Smooth muscle cell (in vitro differentiated cells): Measurements from ENCODE around the gene MBD6. TPM values are rescaled to one million over a fixed set of nuclear protein-coding genes. Genes with fewer than 3 reads are reported as not detected.

Experiments
- DNase-seq: peaks from one replicate; lab custom pipeline; 2025; ENCODE audit not compliant: unreplicated experiment; lab: John Stamatoyannopoulos, UW
- H2AFZ ChIP-seq: fragments of 200-600 bp; sonication (generic); 2 replicates; pipeline ENCODE4 v1.6.0; 2016; ENCODE audit warnings: antibody characterized with exemption, low read depth, mild to moderate bottlenecking
- H3F3A ChIP-seq: fragments of 200-600 bp; sonication (generic); 2 replicates; pipeline ENCODE4 v1.6.0; 2017; ENCODE audit warnings: antibody characterized with exemption, low read depth
- H3K27ac ChIP-seq: fragments of 200-600 bp; sonication (generic); 2 replicates; pipeline ENCODE4 v1.5.1; 2016; ENCODE audit warnings: low read depth, mild to moderate bottlenecking
- H3K27me3 ChIP-seq: fragments of 200-600 bp; sonication (generic); 2 replicates; pipeline ENCODE4 v1.6.1; 2016; ENCODE audit warnings: low read depth, mild to moderate bottlenecking
- H3K36me3 ChIP-seq: fragments of 200-600 bp; sonication (generic); 2 replicates; pipeline ENCODE4 v1.5.1; 2016; ENCODE audit warnings: low read depth
- H3K4me1 ChIP-seq: fragments of 200-600 bp; sonication (generic); 2 replicates; pipeline ENCODE4 v1.5.1; 2016; ENCODE audit warnings: low read depth
- H3K4me2 ChIP-seq: fragments of 200-600 bp; sonication (generic); 2 replicates; pipeline ENCODE4 v1.6.0; 2016; ENCODE audit warnings: mild to moderate bottlenecking
- H3K4me3 ChIP-seq: fragments of 200-600 bp; sonication (generic); 2 replicates; pipeline ENCODE4 v1.5.1; 2016; ENCODE audit warnings: mild to moderate bottlenecking
- H3K79me2 ChIP-seq: fragments of 200-600 bp; sonication (generic); 2 replicates; pipeline ENCODE4 v1.6.0; 2016; ENCODE audit warnings: low read depth, mild to moderate bottlenecking
- H3K9ac ChIP-seq: fragments of 200-600 bp; sonication (generic); 2 replicates; pipeline ENCODE4 v1.6.0; 2016; ENCODE audit warnings: low read depth
- H3K9me3 ChIP-seq: fragments of 200-600 bp; sonication (generic); replicated peaks from 2 replicates; pipeline ENCODE4 v1.5.1; 2016; ENCODE audit warnings: low read depth
- H4K20me1 ChIP-seq: fragments of 200-600 bp; sonication (generic); 2 replicates; pipeline ENCODE4 v1.6.0; 2016; ENCODE audit warnings: low read depth
- CTCF ChIP-seq: fragments of 200-600 bp; sonication (generic); IDR thresholded peaks from 2 replicates; pipeline ENCODE4 v1.5.1; 2017; ENCODE audit warnings: borderline replicate concordance, mild to moderate bottlenecking, antibody characterized with exemption; ENCODE audit not compliant: insufficient read depth, poor library complexity, severe bottlenecking
- WGBS: methylation state at CpG from one replicate; pipeline ENCODE4 v1.1.7; 2016; ENCODE audit warnings: low lambda C conversion rate; 5-methylcytosine and 5-hydroxymethylcytosine counted together
- microRNA counts: library from miRNA; unstranded; fragments of <30 nt; microRNA quantifications from one replicate; lab custom pipeline; 2016
- microRNA-seq: library from miRNA; unstranded; fragments of <30 nt; microRNA quantifications from one replicate; pipeline ENCODE4, GENCODE V29; 2016; ENCODE audit warnings: borderline number of aligned reads
- polyA plus RNA-seq: library from polyadenylated mRNA; unstranded; fragments of >200 nt; fragmentation: Nextera tagmentation; extraction: Ambion mirVana; gene quantifications from 2 replicates; pipeline ENCODE4 v1.2.1, GENCODE V29; 2016
- small RNA-seq: library from RNA; depleted of rRNA; stranded (forward); fragments of <200 nt; gene quantifications from one replicate; pipeline ENCODE3, GENCODE V24; 2014
- total RNA-seq: library from RNA; depleted of rRNA; stranded (reverse); fragments of >200 nt; gene quantifications from 2 replicates; pipeline ENCODE4 v1.2.3, GENCODE V29; 2014

MBD6 gene
- total and polyA plus RNA-seq, 2 experiments from 2014 or later, result 3.7 to 11.7 TPM

- Histone ChIP-seq H2AFZ (no peak overlapping the region), H3K27me3 (no peaks in the 10 kb centered on the region), H3K4me1 (no peaks in the 10 kb centered on the region), H4K20me1 (no peaks in the 10 kb centered on the region), H3K27ac (no peak overlapping the region), H3K4me3 (no peak overlapping the region), H3K9me3 (no peaks in the 10 kb centered on the region), H3K9ac (no peak overlapping the region), H3K36me3 (no peaks in the 10 kb centered on the region), H3F3A (no peaks in the 10 kb centered on the region), H3K4me2 (no peak overlapping the region), H3K79me2 (no peaks in the 10 kb centered on the region)
- no peak for TF ChIP-seq CTCF
- 82% methylated on average over 9 of the region's 9 CpGs for WGBS
- no peak for DNase-seq
Measured at GRCh38 chr12:57576613-57577160, 54.1 kb downstream of the MBD6 start.

GRCh38 chr12:57577981-57578758 lies 55.5 kb downstream of the MBD6 start:
- Histone ChIP-seq H3K9me3 (no peaks in the 10 kb centered on the region), H3K4me3 (no peak overlapping the region), H4K20me1 (no peaks in the 10 kb centered on the region), H3F3A (no peaks in the 10 kb centered on the region), H3K36me3 (no peaks in the 10 kb centered on the region), H3K4me1 (no peaks in the 10 kb centered on the region), H3K79me2 (no peaks in the 10 kb centered on the region), H3K4me2 (no peak overlapping the region), H3K9ac (no peak overlapping the region), H2AFZ (no peak overlapping the region), H3K27ac (no peak overlapping the region), H3K27me3 (no peaks in the 10 kb centered on the region)
- 94% methylated on average over 12 of the region's 12 CpGs for WGBS
- no peak for DNase-seq
- no peak for TF ChIP-seq CTCF

- WGBS, result 92% methylated on average over 2 of the region's 2 CpGs
- DNase-seq, result no peak
- no peaks in the 10 kb centered on the region for H3F3A ChIP-seq
Measured at GRCh38 chr12:57579011-57579410, 56.4 kb downstream of the MBD6 start.

More at GRCh38 chr12:57579011-57579410, 56.4 kb downstream of the MBD6 start:
- no peak for TF ChIP-seq CTCF
- H2AFZ ChIP-seq, result no peak overlapping the region
- H3K9ac ChIP-seq, result no peak overlapping the region
- H3K4me3 ChIP-seq, result no peak overlapping the region
- H3K79me2 ChIP-seq, result no peaks in the 10 kb centered on the region
- no peak overlapping the region for H3K27ac ChIP-seq
- no peaks in the 10 kb centered on the region for H3K4me1 ChIP-seq
- H3K9me3 ChIP-seq, result no peaks in the 10 kb centered on the region
- no peak overlapping the region for H3K4me2 ChIP-seq
- no peaks in the 10 kb centered on the region for H3K27me3 ChIP-seq
- no peaks in the 10 kb centered on the region for H3K36me3 ChIP-seq
- H4K20me1 ChIP-seq, result no peaks in the 10 kb centered on the region

MicroRNAs encoded within 50 kb of the gene (microRNA counts, 767-probe panel; counts per million panel counts)
- 183 counts per million for microRNA hsa-miR-616-3p (lab: Ali Mortazavi, UCI)

Small RNAs within 50 kb of the gene (microRNA-seq; reads per million reads assigned to microRNA genes)
- gene MIR616 (1.8 reads per million), gene MIR6758 (not detected)

Small RNAs within 50 kb of the gene (small RNA-seq; reads per million reads assigned to genes)
- not detected for gene MIR616

Other genes starting within 250 kb of the MBD6 start
- 10.4 and 16.0 TPM in 2 replicates for gene R3HDM2, start 91.8 kb upstream of the MBD6 start, total RNA-seq
- gene R3HDM2, start 91.8 kb upstream of the MBD6 start, polyA plus RNA-seq, result 12.2 and 17.2 TPM in 2 replicates
- not detected in 2 replicates for gene INHBC, start 88.0 kb upstream of the MBD6 start, total RNA-seq
- 0.42 TPM in 1 of 2 replicates, not detected in the other for gene INHBC, start 88.0 kb upstream of the MBD6 start, polyA plus RNA-seq
- gene INHBE, start 67.5 kb upstream of the MBD6 start, total RNA-seq, result 5.4 and 11.5 TPM in 2 replicates
- 2.1 and 2.3 TPM in 2 replicates for gene INHBE, start 67.5 kb upstream of the MBD6 start, polyA plus RNA-seq
- 1.4 and 1.5 TPM in 2 replicates for gene GLI1, start 63.0 kb upstream of the MBD6 start, total RNA-seq
- gene GLI1, start 63.0 kb upstream of the MBD6 start, polyA plus RNA-seq, result 0.50 and 1.2 TPM in 2 replicates
- gene ARHGAP9, start 43.0 kb upstream of the MBD6 start, total RNA-seq, result 1.3 TPM in 1 of 2 replicates, not detected in the other
- not detected in 2 replicates for gene ARHGAP9, start 43.0 kb upstream of the MBD6 start, polyA plus RNA-seq
- 192 and 629 TPM in 2 replicates for gene MARS1, start 34.8 kb upstream of the MBD6 start, total RNA-seq
- gene MARS1, start 34.8 kb upstream of the MBD6 start, polyA plus RNA-seq, result 186 and 187 TPM in 2 replicates
- 25.8 and 28.4 TPM in 2 replicates for gene DDIT3, start 2.3 kb upstream of the MBD6 start, total RNA-seq
- 27.8 and 43.5 TPM in 2 replicates for gene DDIT3, start 2.3 kb upstream of the MBD6 start, polyA plus RNA-seq
- 88.0 and 107 TPM in 2 replicates for gene DCTN2, start 24.4 kb downstream of the MBD6 start, total RNA-seq
- 119 and 127 TPM in 2 replicates for gene DCTN2, start 24.4 kb downstream of the MBD6 start, polyA plus RNA-seq
- 2.2 and 2.8 TPM in 2 replicates for gene KIF5A, start 27.2 kb downstream of the MBD6 start, total RNA-seq
- 0.34 and 0.53 TPM in 2 replicates for gene KIF5A, start 27.2 kb downstream of the MBD6 start, polyA plus RNA-seq
- 39.5 and 53.8 TPM in 2 replicates for gene PIP4K2C, start 68.4 kb downstream of the MBD6 start, total RNA-seq
- gene PIP4K2C, start 68.4 kb downstream of the MBD6 start, polyA plus RNA-seq, result 33.3 and 41.1 TPM in 2 replicates
- 28.9 and 29.4 TPM in 2 replicates for gene DTX3, start 82.0 kb downstream of the MBD6 start, total RNA-seq
- gene DTX3, start 82.0 kb downstream of the MBD6 start, polyA plus RNA-seq, result 43.0 and 48.2 TPM in 2 replicates
- 13.9 and 18.5 TPM in 2 replicates for gene ARHGEF25, start 88.6 kb downstream of the MBD6 start, total RNA-seq
- 1.5 and 3.8 TPM in 2 replicates for gene ARHGEF25, start 88.6 kb downstream of the MBD6 start, polyA plus RNA-seq
- gene B4GALNT1, start 110.4 kb downstream of the MBD6 start, total RNA-seq, result 1.7 and 1.8 TPM in 2 replicates
- gene B4GALNT1, start 110.4 kb downstream of the MBD6 start, polyA plus RNA-seq, result 2.1 and 5.6 TPM in 2 replicates
- gene OS9, start 171.3 kb downstream of the MBD6 start, total RNA-seq, result 236 and 374 TPM in 2 replicates
- 162 and 179 TPM in 2 replicates for gene OS9, start 171.3 kb downstream of the MBD6 start, polyA plus RNA-seq
- gene AGAP2, start 215.9 kb downstream of the MBD6 start, total RNA-seq, result not detected in 2 replicates
- gene AGAP2, start 215.9 kb downstream of the MBD6 start, polyA plus RNA-seq, result not detected in 2 replicates
- gene TSPAN31, start 222.2 kb downstream of the MBD6 start, total RNA-seq, result 68.0 and 105 TPM in 2 replicates
- 48.6 and 55.1 TPM in 2 replicates for gene TSPAN31, start 222.2 kb downstream of the MBD6 start, polyA plus RNA-seq
- 144 and 158 TPM in 2 replicates for gene CDK4, start 229.5 kb downstream of the MBD6 start, total RNA-seq
- gene CDK4, start 229.5 kb downstream of the MBD6 start, polyA plus RNA-seq, result 215 and 235 TPM in 2 replicates
- 6.5 and 8.6 TPM in 2 replicates for gene MARCHF9, start 232.3 kb downstream of the MBD6 start, total RNA-seq
- gene MARCHF9, start 232.3 kb downstream of the MBD6 start, polyA plus RNA-seq, result 3.7 and 6.8 TPM in 2 replicates
- 0.81 and 0.90 TPM in 2 replicates for gene CYP27B1, start 244.3 kb downstream of the MBD6 start, total RNA-seq
- 1.3 and 1.7 TPM in 2 replicates for gene CYP27B1, start 244.3 kb downstream of the MBD6 start, polyA plus RNA-seq
- gene METTL1, start 249.3 kb downstream of the MBD6 start, total RNA-seq, result 4.1 and 7.7 TPM in 2 replicates
- 20.3 and 24.9 TPM in 2 replicates for gene METTL1, start 249.3 kb downstream of the MBD6 start, polyA plus RNA-seq
- gene EEF1AKMT3, start 249.8 kb downstream of the MBD6 start, total RNA-seq, result 6.2 and 8.0 TPM in 2 replicates
- gene EEF1AKMT3, start 249.8 kb downstream of the MBD6 start, polyA plus RNA-seq, result 9.0 and 9.9 TPM in 2 replicates